ENCODE measurements around the gene GARIN5B.
A peak's percentile ranks its signal among the peaks of the same experiment; 100 is the strongest.

GARIN5B gene

DNA sequence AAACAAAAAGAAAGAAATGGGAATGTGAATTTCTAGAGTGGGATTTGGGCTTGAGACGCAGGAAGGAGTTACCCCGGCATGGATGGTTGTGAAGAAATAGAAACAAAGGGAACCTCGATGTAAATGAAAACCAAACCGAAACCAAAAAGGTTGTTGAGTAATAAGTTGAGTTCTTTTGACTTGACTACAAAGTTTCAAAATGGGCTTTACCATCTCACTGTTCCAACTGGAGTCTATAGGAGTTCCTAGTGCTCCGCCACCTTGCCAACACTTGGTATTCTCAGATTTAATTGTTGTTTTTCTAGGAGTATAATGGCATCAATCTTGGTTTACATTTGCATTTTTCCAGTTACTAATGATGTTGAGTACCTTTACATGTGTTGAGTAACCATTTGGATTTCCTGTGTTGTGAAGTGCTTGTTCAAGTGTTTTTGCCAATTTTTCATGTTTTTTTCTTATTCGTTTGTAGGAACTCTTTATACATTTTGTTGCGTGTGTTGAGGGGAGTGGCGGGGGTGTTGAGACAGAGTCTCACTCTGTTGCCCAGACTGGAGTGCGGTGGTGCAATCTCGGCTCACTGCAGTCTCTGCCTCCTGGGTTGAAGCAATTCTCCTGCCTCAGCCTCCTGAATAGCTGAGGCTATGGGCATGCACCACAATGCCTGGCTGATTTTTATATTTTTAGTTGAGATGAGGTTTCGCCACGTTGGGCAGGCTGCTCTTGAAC is 35.3 kb upstream of the GARIN5B start:
- Mint-ChIP-seq H3K36me3 (ENCODE audit: insufficient read depth) (peaks cover 62% of the 10 kb centered on the region), H3K27me3 (no peaks in the 10 kb centered on the region), H3K9me3 (no peaks in the 10 kb centered on the region), H3K4me1 (ENCODE audit: low read depth in 2 of 2) (peaks cover 5 to 10% of the 10 kb centered on the region in 2 donors), H3K4me3 (peak overlapping the region; percentile 2 to 48), H3K27ac (peak overlapping the region; percentile 5 to 72)
- ATAC-seq (replicated peaks) (no peak), DNase-seq (no peak)

DNA sequence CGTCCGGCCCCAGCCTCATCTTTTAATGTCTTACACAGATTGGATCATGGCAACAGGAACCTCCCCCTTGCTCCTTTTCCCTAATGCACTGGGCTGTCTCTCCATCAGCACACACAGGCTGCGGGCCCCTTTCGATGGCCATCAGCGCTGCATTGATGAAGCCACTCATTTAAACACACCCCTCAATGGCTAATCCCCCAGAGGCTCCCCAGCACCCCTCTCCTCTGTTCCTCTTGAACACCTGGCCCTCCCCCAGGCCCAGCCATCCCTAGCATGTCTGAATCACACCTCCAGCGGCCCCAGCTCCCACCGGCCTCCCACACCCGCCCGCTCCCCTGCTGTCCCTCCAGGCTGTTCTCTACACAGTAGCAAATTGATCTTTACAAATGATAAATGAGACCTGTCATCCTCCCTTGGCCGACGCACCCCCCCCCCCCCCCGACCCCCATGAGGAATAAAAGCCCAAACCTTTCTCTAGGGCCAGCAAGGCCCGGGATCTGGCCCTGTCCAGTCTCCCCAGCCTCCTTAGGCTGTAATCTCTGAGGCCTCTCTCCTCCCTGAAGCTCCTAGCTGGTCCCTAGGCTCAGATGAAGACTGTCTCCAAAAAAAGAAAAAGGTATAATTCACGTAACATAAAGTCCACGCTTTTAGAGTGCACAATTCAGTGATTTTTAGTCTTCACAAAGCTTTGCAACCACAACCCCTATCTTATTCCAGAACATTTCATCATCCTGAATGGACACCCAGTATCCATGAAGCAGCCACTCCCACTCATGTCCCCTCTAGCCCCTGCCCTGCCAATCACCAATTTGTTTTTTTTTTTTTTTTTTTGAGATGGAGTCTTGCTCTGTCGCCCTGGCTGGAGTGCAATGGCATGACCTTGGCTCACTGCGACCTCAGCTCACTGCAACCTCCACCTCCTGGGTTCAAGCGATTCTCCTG is 30.0 kb upstream of the GARIN5B start:
- peaks cover 52% of the 10 kb centered on the region for H3K36me3 Mint-ChIP-seq (ENCODE audit: insufficient read depth)
- peaks cover 25 to 26% of the 10 kb centered on the region in 2 donors for H3K4me1 Mint-ChIP-seq (ENCODE audit: low read depth in 2 of 2)
- ATAC-seq (replicated peaks) (no peak), DNase-seq (no peak)
- no peaks in the 10 kb centered on the region for H3K27me3 Mint-ChIP-seq
- H3K4me3 Mint-ChIP-seq: peak overlapping the region in 1 of 2 donors; percentile 10
- H3K27ac Mint-ChIP-seq: peak overlapping the region in 1 of 2 donors; percentile 99
- H3K9me3 Mint-ChIP-seq: no peaks in the 10 kb centered on the region

DNA sequence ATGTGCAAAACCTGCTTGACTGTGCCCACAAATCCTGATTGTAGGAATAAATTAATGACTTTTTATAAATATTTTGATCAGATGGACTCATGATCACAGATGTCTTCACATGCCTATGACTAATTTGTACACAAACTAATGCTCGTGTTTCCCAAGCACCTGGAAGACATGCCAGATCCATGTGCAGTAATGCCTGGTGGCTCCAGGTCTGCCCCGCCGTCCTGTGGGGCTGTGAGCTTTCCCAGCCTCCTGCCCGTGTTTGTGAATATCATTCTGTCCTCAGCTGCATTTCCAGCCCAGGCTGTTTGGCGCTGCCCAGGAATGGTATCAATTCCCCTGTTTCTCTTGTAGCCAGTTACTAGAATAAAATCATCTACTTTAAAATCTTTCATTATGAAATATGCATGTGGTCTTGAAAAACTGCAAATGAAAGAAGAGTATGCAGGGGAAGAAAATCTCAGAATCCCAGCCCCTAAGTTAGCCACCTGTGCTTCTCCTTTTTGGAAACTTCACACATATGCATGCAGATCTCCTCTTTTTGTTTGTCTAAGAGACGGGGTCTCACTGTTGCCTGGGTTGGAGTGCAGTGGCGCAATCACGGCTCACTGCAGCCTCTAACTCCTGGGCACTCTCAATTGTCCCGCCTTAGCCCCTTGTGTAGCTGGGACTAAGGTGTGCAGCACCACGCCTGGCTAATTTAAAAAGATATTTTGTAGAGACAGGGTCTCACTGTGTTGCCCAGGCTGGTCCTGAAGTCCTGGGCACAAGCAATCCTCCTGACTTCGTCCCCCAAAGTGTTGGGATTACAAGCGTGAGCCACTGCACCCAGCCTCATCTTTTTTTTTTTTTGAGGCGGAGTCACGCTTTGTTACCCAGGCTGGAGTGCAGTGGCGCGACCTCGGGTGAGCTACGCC is 28.9 kb upstream of the GARIN5B start:
- H3K36me3 Mint-ChIP-seq (ENCODE audit: insufficient read depth): peaks cover 58% of the 10 kb centered on the region
- ATAC-seq (replicated peaks): no peak
- H3K4me1 Mint-ChIP-seq (ENCODE audit: low read depth in 2 of 2): peaks cover 33 to 34% of the 10 kb centered on the region in 2 donors
- H3K27ac Mint-ChIP-seq: peak overlapping the region in 1 of 2 donors; percentile 99
- no peak for DNase-seq
- H3K9me3 Mint-ChIP-seq: no peaks in the 10 kb centered on the region
- no peaks in the 10 kb centered on the region for H3K27me3 Mint-ChIP-seq
- no peak overlapping the region for H3K4me3 Mint-ChIP-seq

DNA sequence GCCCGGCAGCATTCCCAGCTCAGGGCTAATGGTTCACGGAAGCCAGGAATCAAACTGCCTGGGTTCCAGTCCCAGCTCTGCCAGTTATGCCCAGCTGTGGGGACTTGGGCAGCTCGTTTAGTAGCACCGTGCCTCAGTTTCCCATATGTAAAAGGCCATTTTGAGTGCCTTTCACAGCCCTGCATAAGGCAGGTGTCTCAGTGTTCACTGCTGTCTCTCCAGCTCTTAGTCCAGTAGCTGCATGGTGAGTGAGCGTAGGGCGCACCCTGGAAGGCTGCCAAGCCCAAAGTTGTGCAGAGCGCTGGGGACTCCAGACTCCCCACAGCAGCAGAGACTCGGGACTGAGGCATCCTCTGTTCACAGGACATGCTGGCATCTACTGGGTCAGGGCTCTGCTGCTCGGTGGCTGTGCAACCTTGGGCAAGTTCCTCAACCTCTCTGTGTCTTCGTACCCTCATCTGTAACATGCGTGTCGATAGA is 28.2 kb upstream of the GARIN5B start:
- Mint-ChIP-seq H3K4me1 (ENCODE audit: low read depth in 2 of 2) (peaks cover 40 to 41% of the 10 kb centered on the region in 2 donors), H3K27ac (peak overlapping the region; percentile 84 to 99), H3K36me3 (ENCODE audit: insufficient read depth) (peaks cover 59% of the 10 kb centered on the region), H3K9me3 (no peaks in the 10 kb centered on the region), H3K27me3 (no peaks in the 10 kb centered on the region), H3K4me3 (no peak overlapping the region)
- DNase-seq (no peak), ATAC-seq (replicated peaks) (no peak)

DNA sequence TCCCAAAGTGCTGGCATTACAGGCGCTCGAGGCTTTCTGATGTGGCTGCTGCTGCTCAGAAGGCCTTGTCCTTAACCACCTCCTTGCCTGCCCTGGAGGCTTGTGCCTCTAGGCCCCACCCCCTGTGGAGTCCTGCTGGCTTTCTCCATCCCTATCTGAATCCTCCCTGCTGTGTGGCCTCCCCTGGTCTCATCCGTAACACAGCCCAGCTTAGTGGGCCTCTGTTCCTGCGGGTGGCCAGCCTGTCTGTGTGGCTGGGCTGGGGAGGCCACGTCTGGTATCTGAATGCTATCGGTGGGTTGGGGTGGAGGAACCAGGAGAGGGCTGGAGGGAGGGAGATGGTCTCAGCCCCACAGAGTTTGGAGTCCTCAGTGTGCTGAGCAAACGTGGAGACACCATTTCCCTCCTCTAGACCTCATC is 27.4 kb upstream of the GARIN5B start:
- Mint-ChIP-seq H3K27ac (peak overlapping the region; percentile 84 to 99), H3K4me3 (peak overlapping the region in 1 of 2 donors; percentile 97), H3K27me3 (no peaks in the 10 kb centered on the region), H3K4me1 (ENCODE audit: low read depth in 2 of 2) (peaks cover 46 to 47% of the 10 kb centered on the region in 2 donors), H3K36me3 (ENCODE audit: insufficient read depth) (peaks cover 66% of the 10 kb centered on the region), H3K9me3 (no peaks in the 10 kb centered on the region)
- DNase-seq (no peak), ATAC-seq (replicated peaks) (no peak)

DNA sequence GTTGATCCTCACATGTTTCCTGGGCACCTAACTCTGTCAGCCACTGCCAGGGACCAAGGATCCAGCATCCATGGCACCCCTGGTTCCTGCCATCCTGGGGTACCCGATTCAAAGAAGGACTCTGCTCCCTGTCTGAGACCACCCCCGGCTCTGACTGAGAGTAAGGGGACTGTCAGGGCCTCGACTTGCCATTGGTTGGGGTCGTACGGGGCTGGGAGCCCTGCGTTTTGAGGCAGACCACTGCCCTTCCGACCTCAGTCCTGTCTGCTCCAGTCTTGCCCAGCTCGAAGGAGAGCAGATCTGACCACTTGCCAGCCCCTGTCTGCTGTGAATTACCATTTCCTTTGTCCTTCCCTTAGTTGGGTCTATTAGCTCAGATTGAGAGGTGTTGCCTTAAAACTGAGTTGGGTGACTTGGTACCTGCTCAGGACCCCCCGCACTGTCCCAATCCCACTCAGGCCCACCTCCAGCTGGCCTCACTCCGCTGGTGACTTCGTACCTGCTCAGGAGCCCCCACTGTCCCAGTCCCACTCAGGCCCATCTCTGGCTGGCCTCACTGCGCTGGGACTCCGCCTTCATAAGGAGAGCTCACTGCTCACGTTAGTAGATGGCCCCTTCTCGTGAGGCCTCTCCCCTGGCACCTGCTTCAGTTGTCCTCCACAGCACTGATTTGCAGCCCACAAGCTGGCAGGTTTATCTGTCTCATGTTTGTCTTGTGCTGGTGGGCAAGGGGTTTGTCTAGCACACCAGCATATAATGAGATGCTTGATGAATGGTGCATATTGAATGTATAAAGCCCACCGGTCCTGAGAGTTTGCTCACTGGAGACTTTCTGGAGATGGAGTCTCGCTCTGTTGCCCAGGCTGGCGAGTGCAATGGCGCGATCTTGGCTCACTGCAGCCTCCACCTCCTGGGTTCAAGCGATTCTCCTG is 26.6 kb upstream of the GARIN5B start:
- Mint-ChIP-seq H3K4me1 (ENCODE audit: low read depth in 2 of 2) (peaks cover 49 to 53% of the 10 kb centered on the region in 2 donors), H3K4me3 (peak overlapping the region; percentile 27 to 97), H3K27ac (peak overlapping the region; percentile 84 to 99), H3K9me3 (no peaks in the 10 kb centered on the region), H3K36me3 (ENCODE audit: insufficient read depth) (peaks cover 72% of the 10 kb centered on the region), H3K27me3 (no peaks in the 10 kb centered on the region)
- ATAC-seq (replicated peaks): no peak
- DNase-seq: no peak

DNA sequence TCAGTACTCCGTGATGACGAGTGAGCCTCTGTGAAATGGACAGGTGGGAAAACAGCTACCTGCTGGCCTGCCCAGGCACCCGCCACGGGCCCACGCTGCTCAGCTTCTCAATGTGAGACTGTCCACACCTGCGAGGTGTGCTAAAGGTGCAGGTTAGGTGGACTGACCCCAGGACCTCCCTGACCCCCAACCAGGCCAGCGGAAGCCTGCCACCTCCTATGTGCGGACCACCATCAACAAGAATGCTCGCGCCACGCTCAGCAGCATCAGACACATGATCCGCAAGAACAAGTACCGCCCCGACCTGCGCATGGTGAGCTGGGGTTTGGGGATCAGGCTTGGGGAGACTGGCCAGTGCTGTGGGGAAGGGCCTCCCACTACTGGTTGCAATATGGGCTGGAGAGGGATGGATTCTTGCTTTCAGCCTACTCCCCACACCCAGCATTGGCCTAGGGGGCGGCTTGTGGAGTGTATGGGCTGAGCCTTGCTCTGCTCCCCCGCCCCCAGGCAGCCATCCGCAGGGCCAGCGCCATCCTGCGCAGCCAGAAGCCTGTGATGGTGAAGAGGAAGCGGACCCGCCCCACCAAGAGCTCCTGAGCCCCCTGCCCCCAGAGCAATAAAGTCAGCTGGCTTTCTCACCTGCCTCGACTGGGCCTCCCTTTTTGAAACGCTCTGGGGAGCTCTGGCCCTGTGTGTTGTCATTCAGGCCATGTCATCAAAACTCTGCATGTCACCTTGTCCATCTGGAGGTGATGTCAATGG is 24.9 kb upstream of the GARIN5B start:
- Mint-ChIP-seq H3K4me3 (peak overlapping the region; percentile 94 to 97), H3K36me3 (ENCODE audit: insufficient read depth) (peaks cover 70% of the 10 kb centered on the region), H3K27me3 (no peaks in the 10 kb centered on the region), H3K27ac (peak overlapping the region; percentile 96 to 99), H3K4me1 (ENCODE audit: low read depth in 2 of 2) (peaks cover 58 to 61% of the 10 kb centered on the region in 2 donors), H3K9me3 (no peaks in the 10 kb centered on the region)
- DNase-seq: no peak
- no peak for ATAC-seq (replicated peaks)

DNA sequence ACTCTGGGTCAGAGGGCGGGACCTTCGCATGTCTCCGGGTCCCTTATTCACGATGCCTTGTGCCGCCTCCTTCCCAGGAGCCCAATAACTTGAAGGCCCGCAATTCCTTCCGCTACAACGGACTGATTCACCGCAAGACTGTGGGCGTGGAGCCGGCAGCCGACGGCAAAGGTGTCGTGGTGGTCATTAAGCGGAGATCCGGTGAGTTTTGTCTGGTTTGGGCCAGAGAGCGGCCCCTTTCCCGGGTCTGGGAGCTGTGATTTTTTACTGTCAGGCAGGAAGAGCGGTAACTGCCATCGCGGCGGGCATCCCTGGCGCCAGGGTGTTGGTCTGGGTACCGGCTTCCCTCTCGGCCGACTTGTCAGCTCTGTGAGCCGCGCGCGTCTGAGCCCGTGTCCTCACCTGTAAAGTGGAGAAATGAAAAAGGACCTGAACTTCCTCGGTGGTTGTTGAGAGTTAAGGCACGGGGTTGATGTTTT is 23.5 kb upstream of the GARIN5B start:
- H3K27me3 Mint-ChIP-seq: no peaks in the 10 kb centered on the region
- no peaks in the 10 kb centered on the region for H3K9me3 Mint-ChIP-seq
- H3K4me1 Mint-ChIP-seq (ENCODE audit: low read depth in 2 of 2): peaks cover 66 to 75% of the 10 kb centered on the region in 2 donors
- no peak for DNase-seq
- no peak for ATAC-seq (replicated peaks)
- peak overlapping the region; percentile 96 to 99 for H3K27ac Mint-ChIP-seq
- H3K4me3 Mint-ChIP-seq: peak overlapping the region; percentile 94 to 97
- peaks cover 66% of the 10 kb centered on the region for H3K36me3 Mint-ChIP-seq (ENCODE audit: insufficient read depth)

DNA sequence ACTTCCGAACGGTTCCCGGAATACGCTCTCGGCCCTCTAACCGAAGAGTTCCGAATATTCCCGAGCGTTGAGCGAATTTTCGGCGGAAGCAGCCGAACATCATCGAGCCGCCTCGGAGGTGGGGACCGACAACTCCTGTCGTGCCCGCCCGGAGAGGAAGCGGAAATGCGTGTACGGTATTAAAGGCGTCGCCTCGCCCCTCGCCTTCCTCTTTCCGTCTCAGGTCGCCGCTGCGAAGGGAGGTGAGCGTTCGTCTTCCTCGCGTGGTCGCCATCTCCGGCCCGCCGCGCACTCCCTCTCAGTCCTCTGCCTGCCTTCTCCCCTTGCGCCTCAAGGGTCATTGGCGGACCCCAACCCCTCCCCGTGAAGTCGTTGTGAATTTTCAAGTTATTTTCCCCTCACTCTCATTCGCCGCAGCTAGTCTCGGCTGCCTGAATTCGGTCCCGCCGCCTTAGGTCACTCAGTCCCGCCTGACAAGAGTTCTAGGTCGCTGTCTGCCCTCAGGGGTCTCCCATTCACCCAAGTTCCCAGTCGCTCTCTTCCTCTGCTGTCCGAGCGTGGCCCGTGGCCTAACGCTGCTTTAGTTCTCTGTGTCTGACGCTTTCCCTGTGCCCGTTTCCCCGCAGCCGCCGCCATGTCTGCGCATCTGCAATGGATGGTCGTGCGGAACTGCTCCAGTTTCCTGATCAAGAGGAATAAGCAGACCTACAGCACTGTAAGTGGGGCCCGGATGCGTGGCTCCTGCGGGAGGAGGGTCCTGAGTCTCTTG is 22.8 kb upstream of the GARIN5B start, which contains the start of gene RPL28:
Gene RPL28, plus strand, starts transcription at position 209 of the 769 bp plus-strand sequence. Its CDS starts 426 bp downstream, at position 635.
- peaks cover 61% of the 10 kb centered on the region for H3K36me3 Mint-ChIP-seq (ENCODE audit: insufficient read depth)
- peak within 1 kb of the TSS; percentile 96 to 99 for H3K27ac Mint-ChIP-seq
- H3K4me3 Mint-ChIP-seq: peak within 1 kb of the TSS; percentile 94 to 97
- peaks cover 66 to 75% of the 10 kb centered on the region in 2 donors for H3K4me1 Mint-ChIP-seq (ENCODE audit: low read depth in 2 of 2)
- ATAC-seq (replicated peaks): peak; percentile 74
- no peaks in the 10 kb centered on the region for H3K9me3 Mint-ChIP-seq
- peak; percentile 99 to 100 (median 100) for DNase-seq
- H3K27me3 Mint-ChIP-seq: no peaks in the 10 kb centered on the region

DNA sequence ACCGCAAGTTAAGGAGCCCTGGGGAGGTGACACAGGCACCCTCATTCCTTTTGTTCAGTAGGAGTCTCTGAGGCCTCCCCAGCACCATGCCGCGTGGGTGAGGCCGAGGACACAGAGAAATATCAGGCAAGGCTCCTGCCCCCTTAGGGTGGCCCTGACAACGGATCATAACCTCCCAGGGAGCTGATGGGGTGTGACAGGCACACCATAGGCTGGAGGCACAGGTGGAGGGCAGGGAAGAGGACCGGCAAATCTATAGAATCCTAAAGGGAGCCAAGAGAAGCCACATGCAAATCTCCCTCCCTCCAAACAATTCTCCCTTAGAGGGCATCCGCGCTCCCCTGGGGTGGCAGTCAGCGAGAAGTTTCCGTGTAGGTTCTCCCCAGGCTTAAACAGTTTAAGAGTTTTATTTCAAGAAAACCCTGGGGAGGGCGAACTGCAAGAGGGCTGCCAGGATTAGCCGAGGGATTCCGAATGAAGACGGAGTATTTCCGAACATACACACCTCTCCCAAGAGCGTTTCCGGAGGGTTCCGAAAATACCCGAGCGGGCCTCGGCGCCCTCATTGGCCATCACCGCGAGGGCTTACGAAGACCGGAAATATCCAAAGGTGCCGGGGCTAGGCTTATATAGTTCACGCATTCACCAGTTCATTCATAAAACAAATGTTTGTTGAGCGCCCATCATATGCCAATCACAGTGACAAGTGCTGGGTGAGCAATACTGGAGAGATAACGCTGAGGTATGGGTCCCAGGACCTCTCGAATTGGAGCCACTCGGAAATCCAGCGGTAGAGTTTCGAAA is 22.1 kb upstream of the GARIN5B start:
- DNase-seq: peak; percentile 94 to 97 (median 96)
- Mint-ChIP-seq H3K4me3 (peak overlapping the region; percentile 94 to 97), H3K27ac (peak overlapping the region; percentile 96 to 99), H3K9me3 (no peaks in the 10 kb centered on the region), H3K27me3 (no peaks in the 10 kb centered on the region), H3K4me1 (ENCODE audit: low read depth in 2 of 2) (peaks cover 59 to 67% of the 10 kb centered on the region in 2 donors), H3K36me3 (ENCODE audit: insufficient read depth) (peaks cover 53% of the 10 kb centered on the region)
- ATAC-seq (replicated peaks): peak; percentile 75
